ENCODE data around the gene HCN1. TPM values are rescaled to one million over a fixed set of nuclear protein-coding genes. Genes with fewer than 3 reads are reported as not detected.

Gene HCN1
- total and polyA plus RNA-seq, 2 of the 8 experiments (the other 6 are each of a cell fraction or from before 2014, with no cell fraction given): 1.1 to 6.7 TPM

- H2BK120ac ChIP-seq (replicated peaks; ENCODE audit: low read depth, low read length): no peak overlapping the region
- H4K91ac ChIP-seq (replicated peaks; ENCODE audit: insufficient read length, low read length): no peak overlapping the region
- H3K79me1 ChIP-seq (ENCODE audit: low read depth, low read length): no peaks in the 10 kb centered on the region
- no peak overlapping the region for H3K4me3 ChIP-seq (ENCODE audit: extremely low read depth in 1 of 4, insufficient read depth in 2 of 4, low read depth in 3 of 4, low read length in 4 of 4)
- ChIA-PET CTCF (ENCODE audit: partially characterized antibody) (no interaction called here), POLR2A (ENCODE audit: partially characterized antibody) (interaction anchor here (0.6 kb wide), 1 partner anchor 122 kb away, joined by 4 read pairs; no protein-coding TSS in a partner anchor)
- no peak overlapping the region for H3K27ac ChIP-seq (ENCODE audit: low read depth, low read length)
- H3K4me1 ChIP-seq (replicated peaks in 1 of 4; ENCODE audit: control insufficient read depth in 3 of 4, insufficient read depth in 4 of 4, low read length in 3 of 4): no peaks in the 10 kb centered on the region
- H3K36me3 ChIP-seq (ENCODE audit: control insufficient read depth in 2 of 4, insufficient read depth in 4 of 4, low read length in 3 of 4): no peaks in the 10 kb centered on the region
- H2BK5ac ChIP-seq (ENCODE audit: low read depth, low read length): no peak overlapping the region
- no peaks in the 10 kb centered on the region for H4K20me1 ChIP-seq (replicated peaks in 1 of 2; ENCODE audit: control insufficient read depth in 1 of 2, insufficient read depth in 2 of 2, low read length in 2 of 2)
- H3K4me2 ChIP-seq (ENCODE audit: insufficient read depth in 1 of 2, low read depth in 2 of 2, low read length in 2 of 2): no peak overlapping the region
- no peaks in the 10 kb centered on the region for H3K9me3 ChIP-seq (ENCODE audit: insufficient read depth in 2 of 2, low read depth in 1 of 2, low read length in 1 of 2)
- no peak overlapping the region for H4K8ac ChIP-seq (ENCODE audit: extremely low read depth, insufficient read depth, low read length)
- no peaks in the 10 kb centered on the region; a peak in 1 of 4 replicates for H3K79me2 ChIP-seq (ENCODE audit: control insufficient read depth in 1 of 2, insufficient read depth in 2 of 2, low read length in 2 of 2)
- no peak overlapping the region for H2BK12ac ChIP-seq (ENCODE audit: low read depth, low read length)
- H3K56ac ChIP-seq (replicated peaks; ENCODE audit: insufficient read length, low read depth, low read length): no peak overlapping the region
- H2AK5ac ChIP-seq (ENCODE audit: low read depth, low read length): no peak overlapping the region
- H3K23ac ChIP-seq (ENCODE audit: insufficient read length): no peak overlapping the region
- H4K5ac ChIP-seq (ENCODE audit: insufficient read length, low read depth, low read length): no peak overlapping the region
- H3K23me2 ChIP-seq (ENCODE audit: low read depth, low read length): no peaks in the 10 kb centered on the region
- no peak overlapping the region for H3K9ac ChIP-seq (replicated peaks in 1 of 4; ENCODE audit: extremely low read depth in 1 of 4, low read depth in 3 of 4, low read length in 3 of 4)
- no peak for FAIRE-seq
- no peak overlapping the region for H3K14ac ChIP-seq (ENCODE audit: insufficient read length)
- no peaks in the 10 kb centered on the region for H3K27me3 ChIP-seq (replicated peaks in 1 of 4; ENCODE audit: control insufficient read depth in 3 of 4, extremely low read depth in 1 of 4, insufficient read depth in 3 of 4, low read length in 3 of 4)
- no peak for DNase-seq (ENCODE audit: low read depth in 1 of 2, low spot score in 2 of 2)
- H3K18ac ChIP-seq (ENCODE audit: extremely low read depth, low read length): no peak overlapping the region
- no peak overlapping the region for H3K4ac ChIP-seq (replicated peaks; ENCODE audit: insufficient read length, low read depth, low read length)
- no peak overlapping the region for H2AFZ ChIP-seq (ENCODE audit: low read length)
- TF ChIP-seq EP300 (IDR thresholded peaks at IDR 0.05; ENCODE audit: borderline replicate concordance in 1 of 2, low read depth in 2 of 2, low read length in 2 of 2) (no peak), USF2 (IDR thresholded peaks at IDR 0.05; ENCODE audit: low read length) (no peak), TEAD4 (IDR thresholded peaks at IDR 0.05; ENCODE audit: low read depth, low read length) (no peak), SP1 (IDR thresholded peaks at IDR 0.05; ENCODE audit: low read depth, low read length) (no peak), GABPA (IDR thresholded peaks at IDR 0.05; ENCODE audit: borderline replicate concordance, insufficient read depth, low read length) (no peak), TBP (IDR thresholded peaks at IDR 0.05; ENCODE audit: low read depth, low read length) (no peak), EZH2 (IDR thresholded peaks at IDR 0.05; ENCODE audit: low read depth, low read length, severe bottlenecking) (no peak), CHD2 (IDR thresholded peaks at IDR 0.05; ENCODE audit: low read length) (no peak), NANOG (IDR thresholded peaks at IDR 0.05; ENCODE audit: insufficient read depth, low read depth, low read length, poor library complexity, severe bottlenecking) (no peak), KDM5A (IDR thresholded peaks at IDR 0.05; ENCODE audit: low read length) (no peak)
- H2BK20ac ChIP-seq (ENCODE audit: low read length): no peak overlapping the region
- H2BK15ac ChIP-seq (ENCODE audit: low read length): no peak overlapping the region
Observed at GRCh38 chr5:45643056-45643455, 53.1 kb downstream of the HCN1 start.

Measured in H1 (cell line).